Right ventricle myocardium superior (tissue), 1 donor: Measurements from ENCODE around the gene PPDPF. TPM values are rescaled to one million over a fixed set of nuclear protein-coding genes. Genes with fewer than 3 reads are reported as not detected.

ENCODE experiments used
- ATAC-seq: fragments of 200-7000 bp; cut with Tn5 transposase; one replicate; pipeline ENCODE4 v1.9.1; 2020; ENCODE audit warnings: mild to moderate bottlenecking; ENCODE audit not compliant: poor library complexity
- DNase-seq: peaks from one replicate; pipeline ENCODE4 v3.0.0-alpha.2; 2020
- intact Hi-C: fragments of 100-400 bp; cut with DNase I; formaldehyde crosslinking; loops from one replicate; pipeline ENCODE4 v1.11.2; 2022
- total RNA-seq: library from RNA; stranded (reverse); fragmentation: NEBNext Ultra II Directional; extraction: Animal tissue kit (Norgen Biotek cat#: 25700); gene quantifications from one replicate; pipeline ENCODE4 v1.2.1, GENCODE V29; 2021
- donor health status: DM: no; HTN: yes; CAD: no; lungs with severe emphysema.

PPDPF gene
- total RNA-seq, 1 donor from 2014 or later: 246 TPM

DNA sequence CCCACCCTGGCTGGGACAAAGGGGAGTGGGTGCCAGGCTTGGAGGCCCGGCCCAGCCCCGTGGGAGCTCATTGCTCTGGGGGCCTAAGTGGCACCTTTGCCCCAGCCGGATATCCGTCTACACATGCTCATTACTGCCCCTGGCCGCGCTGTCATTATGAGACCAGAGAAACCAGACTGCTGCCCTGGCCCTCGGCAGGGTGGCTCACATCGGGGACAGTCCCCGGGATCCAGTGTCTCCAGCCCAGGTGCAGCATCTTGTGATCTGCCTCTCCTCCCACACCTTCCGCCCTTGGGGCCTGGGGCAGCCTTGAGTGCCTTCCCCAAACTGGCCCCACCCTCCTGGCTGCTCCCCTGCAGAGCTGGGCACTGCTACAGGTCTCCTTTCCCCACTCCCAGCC, 22.1 kb downstream of the PPDPF start:
- DNase-seq (no peak), ATAC-seq (no peak)
- intact Hi-C loops: no loop called here

DNA sequence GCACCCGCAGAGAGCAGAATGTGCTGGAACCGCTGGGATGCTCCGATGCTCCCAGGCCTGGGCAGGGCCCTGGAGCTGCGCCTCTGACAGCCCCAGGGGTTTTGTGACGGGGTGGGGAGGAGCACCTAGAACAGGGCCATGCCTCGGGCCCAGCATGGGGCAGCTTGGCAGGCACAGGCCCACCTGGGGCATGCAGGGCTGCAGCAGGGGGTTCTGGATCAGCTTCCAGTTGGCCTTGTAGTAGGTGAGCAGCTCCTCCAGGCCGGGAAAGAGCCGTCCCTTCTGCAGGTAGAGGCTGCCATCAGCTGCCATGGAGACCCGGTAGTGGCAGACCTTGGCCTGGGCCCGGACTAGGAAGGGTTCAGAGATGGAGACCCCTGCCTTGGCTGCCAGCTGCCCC, 22.6 kb downstream of the PPDPF start:
- intact Hi-C loops: no loop called here
- DNase-seq: no peak
- no peak for ATAC-seq

DNA sequence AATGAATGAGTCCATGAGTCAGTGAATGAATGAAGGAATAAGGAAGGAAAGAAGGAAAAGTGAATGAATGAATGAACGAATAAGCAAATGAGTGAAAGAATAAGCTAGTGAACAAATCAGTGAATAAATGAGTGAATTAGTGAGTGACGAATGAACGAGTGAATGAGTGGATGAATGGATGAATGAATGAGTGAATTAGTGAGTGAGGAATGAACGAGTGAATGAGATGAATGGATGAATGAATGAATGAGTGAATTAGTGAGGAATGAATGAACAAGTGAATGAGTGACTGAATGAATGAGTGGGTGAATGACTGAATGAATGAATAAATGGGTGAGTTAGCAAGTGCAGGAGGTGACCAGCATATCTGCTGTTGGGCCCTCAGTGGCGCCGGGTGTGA, 23.2 kb downstream of the PPDPF start:
- DNase-seq (no peak), ATAC-seq (no peak)
- intact Hi-C loops: no loop called here

DNA sequence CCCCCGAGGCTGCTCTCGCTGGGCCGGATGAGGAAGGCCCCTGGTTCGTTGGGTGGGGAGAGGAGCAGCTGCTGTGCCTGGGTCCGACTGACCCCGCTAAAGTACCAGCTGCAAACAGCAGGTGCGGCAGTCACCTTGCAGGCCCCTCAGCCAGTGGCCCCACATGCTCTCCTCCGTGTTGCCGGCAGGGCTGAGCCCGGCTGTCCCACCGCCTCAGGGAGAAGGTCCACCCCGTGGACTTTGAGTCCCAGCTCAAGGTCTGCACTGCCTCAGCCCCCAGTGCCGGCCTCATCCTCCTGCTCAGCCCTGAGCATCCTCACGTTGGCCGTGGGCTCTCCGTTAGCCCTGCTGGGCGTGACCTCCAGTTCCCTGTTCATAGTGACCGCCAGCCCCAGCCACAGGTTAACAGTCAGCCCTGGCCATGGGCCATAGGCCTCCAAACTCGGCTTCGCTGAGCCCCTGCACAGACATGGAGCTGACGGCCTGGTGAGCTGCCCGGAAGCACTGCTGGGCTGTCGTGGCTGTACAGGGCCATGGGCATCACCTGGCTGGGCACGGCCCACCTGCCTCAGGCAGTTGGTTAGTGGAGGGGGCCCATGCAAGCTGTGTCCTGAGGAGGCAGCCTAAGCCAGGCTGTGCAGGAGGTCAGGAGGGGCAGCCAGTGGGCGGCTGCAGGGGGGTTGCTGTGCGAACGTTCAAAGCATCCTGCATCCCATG, 23.8 kb downstream of the PPDPF start:
- intact Hi-C loops: no loop called here

GRCh38 chr20:63544958-63545516, 24.5 kb downstream of the PPDPF start:
- intact Hi-C loops: no loop called here
- ATAC-seq: no peak
- DNase-seq: no peak

More for the DNA sequence above, 23.8 kb downstream of the PPDPF start:
- no peak for DNase-seq
- ATAC-seq: no peak

DNA sequence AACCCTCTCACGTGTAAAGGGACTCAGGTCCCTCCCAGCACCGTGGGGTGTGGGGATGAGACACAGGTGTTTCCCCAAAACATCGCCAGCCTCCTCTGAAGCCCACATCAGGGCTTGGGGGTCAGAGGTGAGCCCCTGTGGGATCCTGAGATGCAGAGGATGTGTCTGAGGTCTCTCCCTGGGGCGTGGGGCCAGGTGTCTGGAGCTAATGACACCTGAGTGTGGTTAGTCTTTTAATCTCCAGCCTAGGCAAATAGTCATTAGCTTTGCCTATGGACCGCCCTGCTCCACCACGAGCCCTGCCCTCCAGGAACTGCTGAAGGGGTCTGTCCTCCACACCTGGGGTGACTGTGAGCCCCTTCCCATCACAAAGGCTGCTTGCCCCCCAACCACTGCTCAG, 25.2 kb downstream of the PPDPF start:
- DNase-seq: no peak
- intact Hi-C loops: no loop called here
- ATAC-seq: no peak

- intact Hi-C loops: no loop called here
- no peak for ATAC-seq
Observed at GRCh38 chr20:63546256-63546955, 25.8 kb downstream of the PPDPF start.

DNA sequence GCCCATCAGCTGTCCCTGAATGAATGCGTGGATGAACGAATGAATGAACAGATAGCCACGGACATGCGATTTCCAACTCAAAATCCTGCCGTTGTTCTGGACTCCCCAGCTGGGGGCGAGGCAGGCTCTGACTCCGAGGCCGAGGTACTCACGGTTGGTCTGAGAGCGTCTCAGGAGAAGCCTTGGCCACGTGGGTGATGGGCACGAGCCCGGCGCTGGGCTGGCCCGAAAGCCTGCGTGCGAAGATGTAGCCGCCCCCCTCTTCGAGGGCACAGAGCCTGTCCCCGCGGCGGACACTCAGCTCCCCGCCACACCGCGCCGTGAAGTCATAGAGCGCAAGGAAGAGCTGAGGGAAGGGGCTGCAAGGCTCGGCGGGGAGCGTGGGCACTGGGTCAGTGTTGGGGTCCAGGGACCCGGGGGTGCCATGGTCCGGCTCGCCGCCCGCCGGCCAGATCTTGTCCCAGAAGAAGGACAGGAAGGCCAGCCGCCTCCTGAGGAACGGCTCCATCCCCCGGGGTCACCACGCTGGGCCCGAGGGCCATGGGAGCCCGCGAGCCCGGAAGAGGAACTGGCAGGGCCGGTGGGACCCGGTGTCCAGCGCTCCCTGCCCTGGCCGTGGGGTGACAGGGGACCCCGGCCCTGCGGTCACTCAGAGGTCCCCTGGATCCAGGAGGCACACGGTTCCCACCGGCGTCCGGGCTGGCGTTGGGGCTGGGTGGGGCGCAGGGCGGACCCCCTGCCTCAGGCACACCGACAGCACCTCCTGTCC, 26.6 kb downstream of the PPDPF start:
- DNase-seq (no peak), ATAC-seq (no peak)
- intact Hi-C loops: no loop called here

More at GRCh38 chr20:63546256-63546955, 25.8 kb downstream of the PPDPF start:
- no peak for DNase-seq

GRCh38 chr20:63547725-63548480, 27.3 kb downstream of the PPDPF start, which contains the start of gene SRMS:
SRMS (minus strand) TSS chr20:63547749; CDS start chr20:63547463, 286 bp downstream.
- ATAC-seq: no peak
- intact Hi-C loops: no loop called here
- DNase-seq: no peak

- ATAC-seq (no peak), DNase-seq (no peak)
- intact Hi-C loops: no loop called here
Observed at GRCh38 chr20:63548542-63548941, 28.0 kb downstream of the PPDPF start.

- no peak for ATAC-seq
- intact Hi-C loops: no loop called here
- DNase-seq: no peak
Observed at GRCh38 chr20:63549019-63549418, 28.5 kb downstream of the PPDPF start.

DNA sequence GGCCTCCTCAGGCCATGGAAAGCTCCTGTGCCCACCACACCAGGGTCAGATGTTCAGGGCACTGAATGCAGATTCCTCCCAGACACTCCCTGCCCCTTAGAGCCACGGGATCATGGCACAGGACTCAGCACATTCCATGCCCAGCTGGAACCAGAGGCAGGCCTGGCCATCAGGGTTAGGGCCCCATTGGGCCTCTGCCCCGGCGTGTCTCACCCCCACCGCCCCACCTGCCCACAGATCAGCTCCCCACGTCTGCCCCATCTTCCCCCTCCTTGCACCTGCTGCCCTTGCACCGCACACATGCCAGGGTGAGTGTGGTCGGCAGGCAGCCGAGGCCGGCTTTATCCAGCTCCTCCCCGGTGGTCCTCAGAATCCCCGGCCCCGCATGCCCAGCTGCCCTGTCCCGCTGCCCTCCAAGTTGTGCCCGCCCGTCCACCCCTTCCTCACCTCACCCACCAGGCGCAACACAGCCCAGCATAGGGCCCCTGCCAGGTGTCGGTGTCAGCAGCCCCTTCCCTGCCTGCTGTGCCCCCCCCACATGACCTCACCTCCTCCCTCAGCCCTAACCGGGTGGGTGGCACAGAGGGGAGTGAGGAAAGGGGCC, 29.2 kb downstream of the PPDPF start:
- DNase-seq: no peak
- intact Hi-C loops: no loop called here
- no peak for ATAC-seq

DNA sequence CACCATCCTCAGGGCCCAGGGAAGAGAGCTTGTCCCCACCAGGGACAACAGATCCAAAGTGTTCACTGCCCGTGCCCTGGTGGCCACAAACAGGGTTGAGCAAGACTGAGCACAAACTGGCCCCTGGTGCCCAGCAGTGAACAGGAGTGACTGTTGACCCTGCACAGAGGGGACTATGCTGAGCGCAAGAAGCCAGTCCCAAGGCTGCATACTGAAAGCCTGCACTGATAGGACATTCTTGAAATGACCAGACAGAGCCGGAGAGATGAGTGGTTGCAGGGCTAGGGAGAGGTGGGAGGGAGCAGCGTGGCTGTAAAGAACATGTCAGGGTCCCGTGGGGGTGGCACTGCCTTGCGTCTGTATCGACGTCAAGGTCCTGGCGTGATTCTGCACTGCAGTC, 30.5 kb downstream of the PPDPF start:
- intact Hi-C loops: no loop called here
- ATAC-seq: no peak
- DNase-seq: no peak

DNA sequence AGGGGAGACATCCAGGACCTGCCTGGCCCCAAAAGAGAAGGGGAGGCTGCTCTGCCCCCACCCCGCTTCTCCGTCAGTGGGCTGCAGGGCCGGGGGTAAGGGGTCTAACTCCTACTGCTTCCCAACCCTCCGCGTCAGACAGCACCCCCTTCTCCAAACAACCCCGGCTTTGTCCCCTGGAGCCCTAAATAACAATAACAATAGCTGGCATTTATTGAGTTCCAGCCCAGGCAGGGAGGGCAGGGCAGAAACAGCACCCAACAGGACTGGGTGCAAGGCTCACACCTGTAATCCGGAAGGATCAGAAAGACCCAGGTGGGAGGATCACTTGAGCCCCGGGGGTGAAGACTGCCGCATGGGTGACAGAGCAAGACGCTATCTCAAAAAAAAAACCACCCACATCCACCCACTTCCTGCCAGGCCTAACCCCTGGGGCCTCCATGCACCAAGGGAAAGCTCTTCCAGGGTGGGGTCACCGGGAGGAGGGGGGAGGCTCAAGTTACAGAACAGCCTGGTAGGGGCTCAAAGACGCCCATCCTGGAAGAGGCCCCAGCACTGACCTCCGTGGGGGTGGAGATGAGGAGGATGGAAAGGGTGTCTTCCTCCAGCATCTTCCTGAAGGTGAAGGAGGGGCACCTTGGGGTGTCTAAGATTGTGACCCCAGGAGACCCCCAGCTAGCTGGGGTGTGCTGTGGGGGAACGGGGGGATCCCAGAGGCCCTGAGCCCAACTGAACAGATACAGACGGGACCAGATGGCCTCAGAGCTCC, 32.1 kb downstream of the PPDPF start:
- intact Hi-C loops: no loop called here
- DNase-seq (no peak), ATAC-seq (no peak)

DNA sequence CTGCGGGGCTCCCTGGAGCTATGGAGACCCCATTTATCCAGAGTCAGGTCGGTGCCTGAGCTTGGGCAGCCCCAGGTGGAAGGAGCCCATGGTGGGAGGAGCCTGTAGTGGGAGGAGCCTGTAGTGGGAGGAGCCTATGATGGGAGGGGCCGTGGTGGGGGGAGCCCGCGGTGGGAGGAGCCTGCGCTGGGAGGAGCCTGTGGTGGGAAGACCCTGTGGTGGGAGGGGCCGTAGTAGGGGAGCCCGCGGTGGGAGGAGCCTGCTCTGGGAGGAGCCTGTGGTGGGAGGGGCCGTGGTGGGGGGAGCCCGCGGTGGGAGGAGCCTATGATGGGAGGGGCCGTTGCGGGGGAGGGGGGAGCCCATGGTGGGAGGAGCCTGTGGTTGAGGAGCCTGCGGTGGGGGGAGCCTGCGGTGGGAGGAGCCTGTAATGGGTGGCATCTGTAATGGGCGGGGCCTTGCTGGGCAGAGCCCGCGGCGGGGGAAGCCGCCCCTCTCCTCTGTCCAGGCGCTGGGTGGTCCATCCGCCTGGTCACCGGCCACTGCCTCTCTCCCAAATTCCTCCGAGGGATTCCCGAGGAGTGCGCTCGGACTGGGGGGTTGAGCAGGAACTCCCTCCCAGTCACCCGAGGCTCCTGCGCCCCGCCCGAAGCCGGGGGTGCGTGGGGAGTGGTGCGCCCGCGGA, 32.8 kb downstream of the PPDPF start:
- DNase-seq (peak; percentile 84), ATAC-seq (peak; percentile 78)
- intact Hi-C loops: no loop called here

DNA sequence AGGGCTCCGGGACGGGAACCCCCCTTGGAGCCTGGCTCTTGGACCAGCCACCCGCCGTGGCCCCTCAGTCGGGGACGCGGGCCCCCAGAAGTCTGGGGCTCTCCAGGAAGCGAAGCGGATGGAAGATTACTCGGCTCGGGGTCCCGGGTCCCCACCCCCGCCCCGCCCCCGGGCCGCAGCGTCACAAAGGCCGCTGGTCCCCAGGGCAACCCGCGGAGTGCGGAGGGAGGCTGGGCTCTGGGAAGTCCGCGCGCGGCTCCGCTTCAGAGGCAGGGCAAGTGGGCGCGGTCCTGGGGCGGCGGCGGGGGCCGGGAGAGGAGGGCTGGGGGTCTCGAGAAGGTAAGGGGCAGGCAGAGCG, 33.3 kb downstream of the PPDPF start, which contains the start of gene FNDC11:
FNDC11 (plus strand) TSS at position 227 of the 358 bp plus-strand sequence. CDS start 1,505 bp downstream, outside the sequence.
- peak; percentile 70 for ATAC-seq

More for the DNA sequence above, 33.3 kb downstream of the PPDPF start, which contains the start of gene FNDC11:
- DNase-seq: no peak
- intact Hi-C loops: no loop called here
